GM12892 (cell line): ENCODE measurements around the gene PRSS57.

Source experiments
- DNase-seq: peaks from one replicate; pipeline ENCODE4 v3.0.0; 2011; ENCODE audit not compliant: insufficient read length
- FAIRE-seq: peaks from 2 replicates; lab custom pipeline; 2011; peaks lifted over from hg19 to GRCh38; lab: Jason Lieb, UNC
- POLR2A ChIP-seq: IDR thresholded peaks from 2 replicates; pipeline ENCODE4 v1.6.1; 2011; ENCODE audit warnings: low read depth, low read length, control low read depth
- POLR2AphosphoS5 ChIP-seq: IDR thresholded peaks from 2 replicates; pipeline ENCODE4 v1.6.1; 2011; ENCODE audit warnings: low read depth, low read length, control low read depth
- TAF1 ChIP-seq: IDR thresholded peaks from 2 replicates; pipeline ENCODE4 v1.6.1; 2011; ENCODE audit warnings: low read depth, mild to moderate bottlenecking, control low read depth, low read length, borderline replicate concordance

PRSS57 gene

DNA sequence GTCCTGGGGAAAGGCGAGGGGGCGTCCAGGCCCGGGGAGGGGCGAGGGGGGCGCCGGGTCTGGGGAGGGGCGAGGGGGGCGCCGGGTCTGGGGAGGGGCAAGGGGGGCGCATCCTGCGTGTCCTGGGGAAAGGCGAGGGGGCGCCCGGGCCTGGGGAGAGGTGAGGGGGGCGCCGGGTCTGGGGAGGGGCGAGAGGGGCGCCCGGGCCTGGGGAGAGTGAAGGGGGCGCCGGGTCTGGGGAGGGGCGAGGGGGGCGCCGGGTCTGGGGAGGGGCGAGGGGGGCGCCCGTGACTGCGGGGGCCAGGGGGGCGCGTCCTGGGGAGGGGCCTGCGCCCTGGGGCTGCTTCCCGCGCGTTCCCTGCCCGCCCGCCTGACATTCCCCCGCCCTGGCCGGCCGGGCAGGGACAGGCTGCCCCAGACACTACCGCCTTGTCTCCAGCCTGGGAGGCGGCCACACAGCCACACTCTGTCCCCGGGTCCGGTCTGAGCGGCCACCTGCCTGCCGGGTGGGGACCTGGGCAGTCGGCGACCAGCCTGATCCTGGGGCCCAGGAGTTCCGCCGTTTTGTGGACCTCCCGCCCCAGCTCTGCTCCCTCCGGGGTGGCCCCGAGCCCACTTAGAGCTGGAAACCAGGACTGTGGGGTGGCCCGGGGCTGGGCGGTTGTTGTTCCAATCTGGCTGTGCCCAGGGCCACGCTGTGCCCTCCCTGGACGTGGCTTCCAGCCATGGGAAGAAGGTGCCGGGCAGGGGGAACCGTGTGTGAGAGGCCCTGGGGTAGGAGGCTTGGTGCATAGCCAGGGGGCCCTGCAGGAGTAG, 25.3 kb upstream of the PRSS57 start:
- no peak for FAIRE-seq
- no peak for DNase-seq

DNA sequence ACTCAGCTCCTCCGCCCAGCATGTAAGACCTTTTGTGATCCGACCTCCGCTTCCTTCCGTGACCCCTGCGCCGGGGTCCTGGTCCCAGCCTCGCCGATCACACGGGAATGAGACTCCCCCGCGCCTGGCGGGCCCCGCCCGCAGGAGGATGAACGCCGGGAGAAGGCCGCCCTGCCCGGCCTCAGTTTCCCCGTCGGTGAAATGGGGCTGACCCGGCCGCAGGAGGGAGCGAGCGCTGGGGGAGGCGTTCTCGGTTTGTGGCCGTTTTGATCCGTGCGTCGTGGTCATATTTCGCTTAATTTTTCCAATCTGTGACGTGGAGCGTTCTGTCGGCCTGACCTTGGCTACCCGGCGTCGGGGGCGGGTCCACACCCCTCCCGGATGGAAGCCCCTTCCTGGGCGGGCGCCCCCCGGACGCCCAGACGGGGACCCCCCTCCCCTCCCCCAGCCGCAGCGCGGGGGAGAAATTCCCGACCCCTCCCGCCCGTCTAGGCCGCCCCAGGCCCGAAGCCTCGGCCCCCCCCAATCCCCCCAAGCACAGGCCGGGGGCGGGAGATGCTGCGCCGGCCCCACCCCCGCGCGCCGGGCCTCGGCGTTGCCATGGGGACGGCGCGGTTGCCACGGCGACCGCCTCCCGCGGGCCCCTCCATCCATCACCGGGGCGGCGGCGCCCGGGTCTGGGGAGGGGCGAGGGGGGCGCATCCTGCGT, 24.5 kb upstream of the PRSS57 start:
- FAIRE-seq (no peak), DNase-seq (no peak)
- TF ChIP-seq POLR2AphosphoS5, result no peak
- TF ChIP-seq POLR2A, result no peak
- no peak for TF ChIP-seq TAF1

More for the DNA sequence above, 25.3 kb upstream of the PRSS57 start:
- TF ChIP-seq POLR2AphosphoS5 (no peak), POLR2A (no peak), TAF1 (no peak)

DNA sequence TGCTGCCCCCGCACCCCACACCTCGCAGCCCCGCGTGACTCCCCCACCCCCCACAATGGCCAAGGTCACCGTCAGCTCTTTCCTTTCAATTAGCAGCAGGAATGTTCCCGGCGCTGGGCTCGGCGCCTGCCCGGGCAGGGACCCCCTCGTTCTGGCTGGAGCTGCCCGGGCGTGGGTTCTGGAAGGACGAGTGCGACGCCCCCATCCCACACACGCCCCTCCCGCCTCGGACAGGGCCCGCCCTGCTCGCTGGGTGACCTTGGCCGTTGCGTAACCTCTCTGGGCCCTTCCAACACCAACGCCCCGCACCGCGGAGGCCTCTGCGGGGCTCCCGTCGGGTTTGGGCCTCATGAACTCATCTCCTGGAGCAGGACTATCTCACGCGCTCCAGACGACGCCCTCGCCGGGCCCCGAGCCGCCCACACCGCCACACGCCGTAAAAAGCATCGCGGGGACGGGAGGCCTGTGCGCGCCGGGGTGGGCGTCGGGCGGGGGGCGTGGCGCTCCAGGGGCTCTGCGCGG, 23.8 kb upstream of the PRSS57 start:
- DNase-seq (no peak), FAIRE-seq (no peak)
- TF ChIP-seq POLR2AphosphoS5 (no peak), POLR2A (no peak), TAF1 (no peak)

DNA sequence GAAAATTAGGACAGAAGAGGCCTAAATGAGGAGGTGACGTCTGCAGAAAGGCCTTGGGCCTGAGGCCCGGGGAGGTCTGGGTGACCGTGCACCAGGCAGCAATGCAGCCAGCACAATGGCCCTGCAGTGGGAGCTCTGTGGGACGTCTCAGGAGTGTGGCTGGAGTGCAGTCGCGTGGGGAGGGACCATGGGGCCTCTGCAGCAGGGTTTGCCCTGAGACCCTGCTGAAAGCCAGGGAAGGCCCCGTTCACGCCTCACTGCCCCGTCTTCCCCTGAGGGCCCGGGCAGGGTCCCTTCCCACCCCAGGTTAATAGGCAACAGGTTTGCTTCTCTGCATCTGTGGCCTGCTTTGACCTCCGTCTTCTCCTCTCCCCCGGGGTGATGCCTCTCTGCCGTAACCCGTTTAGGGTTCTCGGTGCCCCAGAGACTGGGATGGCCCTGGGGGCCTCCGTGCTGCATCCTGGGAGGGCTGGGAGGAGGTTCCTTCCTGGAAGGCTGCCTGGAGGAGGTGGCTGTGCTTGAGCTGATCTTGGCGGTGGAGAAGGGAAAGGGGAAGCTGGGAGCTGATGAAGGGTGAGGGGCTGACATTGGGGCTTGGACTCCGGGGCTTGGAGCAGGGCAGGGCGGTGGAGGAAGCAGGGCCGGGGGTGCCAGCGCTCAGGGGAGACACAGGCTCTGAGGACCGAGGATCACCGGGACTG, 23.1 kb upstream of the PRSS57 start:
- no peak for DNase-seq
- no peak for FAIRE-seq
- TF ChIP-seq POLR2AphosphoS5, result no peak
- TF ChIP-seq POLR2A, result no peak
- TF ChIP-seq TAF1, result no peak

DNA sequence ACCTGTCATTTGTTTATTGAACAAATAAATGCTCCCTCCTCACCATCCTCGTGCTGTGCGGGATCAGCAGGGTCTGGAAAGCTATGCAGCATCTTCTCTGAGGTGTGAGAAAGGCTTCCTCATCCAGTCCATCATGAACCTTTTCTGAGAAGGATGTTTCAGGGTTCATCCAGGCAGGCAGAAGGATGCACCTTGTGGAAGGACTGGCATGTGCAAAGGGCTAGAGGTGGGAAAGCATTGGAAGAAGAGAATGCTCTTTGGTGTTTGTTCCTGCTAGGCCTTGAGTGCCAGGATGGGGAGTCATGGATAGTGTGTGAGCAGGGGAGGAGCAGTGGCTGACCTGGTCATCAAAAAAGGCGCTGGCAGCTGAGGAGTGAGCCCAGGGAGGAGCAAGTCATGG, 20.1 kb upstream of the PRSS57 start:
- TF ChIP-seq POLR2A, result no peak
- TF ChIP-seq POLR2AphosphoS5, result no peak
- TF ChIP-seq TAF1, result no peak
- FAIRE-seq (no peak), DNase-seq (no peak)

DNA sequence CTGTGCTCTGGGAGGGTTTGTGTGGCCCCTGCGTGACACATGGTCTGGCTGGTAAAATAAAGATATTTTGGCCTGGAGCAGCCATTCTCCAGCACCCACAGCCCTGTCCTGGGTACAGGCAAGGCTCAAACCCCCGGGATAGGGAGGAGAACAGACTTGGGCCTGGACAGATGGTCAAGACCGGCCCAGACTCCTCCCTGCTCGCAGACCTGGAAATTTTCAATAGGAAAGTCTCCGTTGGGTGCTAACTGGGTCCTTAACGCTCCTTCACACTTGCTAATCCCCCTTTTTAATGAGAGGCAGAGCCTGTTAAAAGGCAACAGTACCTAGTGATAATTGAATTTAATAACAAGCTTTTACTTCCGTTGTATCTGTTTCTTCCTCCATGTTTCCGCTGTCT, 16.0 kb upstream of the PRSS57 start:
- no peak for DNase-seq
- no peak for FAIRE-seq
- TF ChIP-seq POLR2AphosphoS5 (no peak), TAF1 (no peak), POLR2A (no peak)

DNA sequence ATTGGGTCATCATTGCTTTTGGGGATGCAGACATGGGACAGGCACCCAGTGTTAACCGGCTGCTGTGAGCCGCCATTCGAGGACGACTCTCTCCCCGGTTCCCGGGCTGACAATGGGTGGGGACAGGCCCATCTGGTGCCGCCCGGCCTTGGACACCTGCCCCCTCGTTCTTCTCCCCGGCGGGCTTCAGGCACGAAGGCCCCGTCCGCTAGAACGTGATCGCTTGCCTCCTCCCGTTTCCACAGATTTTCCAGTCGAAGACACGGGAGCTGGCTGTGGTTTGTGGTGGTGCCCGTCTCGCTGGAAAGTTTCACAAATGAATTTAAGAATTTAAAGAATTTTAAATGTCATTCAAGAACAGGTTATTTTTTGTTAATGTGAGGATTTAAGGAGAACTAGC, 15.5 kb upstream of the PRSS57 start:
- FAIRE-seq, result no peak
- TF ChIP-seq POLR2A (no peak), POLR2AphosphoS5 (no peak), TAF1 (no peak)
- DNase-seq, result no peak

DNA sequence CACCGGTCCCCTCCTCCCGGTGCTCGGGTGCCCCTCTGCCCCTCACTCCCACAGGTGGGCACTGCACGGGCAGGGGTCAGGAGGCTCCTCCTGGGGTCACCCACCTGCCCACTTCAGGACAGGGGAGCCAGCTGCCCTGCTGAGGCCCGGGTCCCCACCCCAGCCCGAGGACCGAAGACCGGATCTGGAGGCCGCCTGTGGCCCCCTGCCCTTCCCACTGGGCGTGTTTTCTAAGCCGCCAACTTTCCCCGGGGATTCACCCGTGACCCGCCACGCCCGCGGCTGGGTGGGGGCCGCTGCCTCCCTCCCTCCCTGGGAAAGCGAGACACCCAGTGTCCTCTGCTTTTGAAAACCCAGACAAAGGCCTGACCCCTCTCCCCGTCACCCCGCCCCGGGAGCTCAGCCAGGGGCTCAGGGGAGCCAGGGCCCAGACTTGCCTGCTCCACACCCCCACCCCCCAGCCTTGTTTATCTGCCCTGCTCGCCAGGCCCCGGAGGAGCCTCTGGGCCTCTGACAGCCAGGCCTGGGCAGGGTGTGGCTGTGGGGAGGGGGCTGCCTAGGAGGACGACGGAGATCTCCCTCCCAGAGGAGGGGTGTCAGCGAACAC, 14.8 kb upstream of the PRSS57 start:
- TF ChIP-seq POLR2AphosphoS5, result no peak
- TF ChIP-seq POLR2A, result no peak
- no peak for TF ChIP-seq TAF1
- DNase-seq, result no peak
- no peak for FAIRE-seq

DNA sequence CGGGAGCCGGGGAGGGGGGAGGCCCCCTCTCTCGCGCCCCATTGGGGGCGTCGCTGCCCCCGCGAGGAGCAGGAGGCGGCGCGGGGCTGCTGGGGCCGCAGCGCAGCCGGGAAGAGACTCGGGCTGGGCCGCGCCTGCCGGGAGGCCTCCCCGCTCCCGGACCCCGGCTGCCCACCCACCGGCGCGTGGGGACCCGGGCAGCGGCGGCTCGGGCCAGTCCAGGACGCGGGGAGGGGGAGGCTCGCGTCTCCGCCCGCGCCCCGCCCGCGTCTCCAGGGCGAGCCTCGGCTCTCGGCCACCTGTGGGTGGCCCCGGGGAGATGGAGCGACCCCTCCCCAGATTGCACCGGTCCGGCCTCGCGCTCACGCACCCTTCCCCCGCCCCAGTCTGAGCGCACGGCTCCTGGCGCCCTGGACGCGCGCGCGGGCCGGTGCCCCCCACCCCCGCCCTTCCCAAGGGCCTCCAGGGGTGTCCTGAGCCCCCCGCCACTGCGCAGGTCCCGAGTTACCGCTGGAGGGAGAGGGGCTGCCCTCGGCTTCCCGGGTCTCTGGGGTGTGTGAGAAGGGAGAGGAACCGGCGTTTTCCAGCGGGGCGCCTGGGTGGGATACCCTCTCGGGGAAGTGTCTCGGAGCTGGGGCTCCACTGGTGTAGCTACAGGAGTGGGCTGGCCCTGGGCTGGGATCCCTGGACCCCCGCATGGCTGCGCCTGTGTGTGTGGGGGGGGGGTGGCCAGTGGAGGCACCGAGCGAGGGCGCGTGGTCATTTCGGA, 14.1 kb upstream of the PRSS57 start:
- TF ChIP-seq TAF1 (no peak), POLR2AphosphoS5 (no peak), POLR2A (no peak)
- DNase-seq, result no peak
- FAIRE-seq, result no peak

DNA sequence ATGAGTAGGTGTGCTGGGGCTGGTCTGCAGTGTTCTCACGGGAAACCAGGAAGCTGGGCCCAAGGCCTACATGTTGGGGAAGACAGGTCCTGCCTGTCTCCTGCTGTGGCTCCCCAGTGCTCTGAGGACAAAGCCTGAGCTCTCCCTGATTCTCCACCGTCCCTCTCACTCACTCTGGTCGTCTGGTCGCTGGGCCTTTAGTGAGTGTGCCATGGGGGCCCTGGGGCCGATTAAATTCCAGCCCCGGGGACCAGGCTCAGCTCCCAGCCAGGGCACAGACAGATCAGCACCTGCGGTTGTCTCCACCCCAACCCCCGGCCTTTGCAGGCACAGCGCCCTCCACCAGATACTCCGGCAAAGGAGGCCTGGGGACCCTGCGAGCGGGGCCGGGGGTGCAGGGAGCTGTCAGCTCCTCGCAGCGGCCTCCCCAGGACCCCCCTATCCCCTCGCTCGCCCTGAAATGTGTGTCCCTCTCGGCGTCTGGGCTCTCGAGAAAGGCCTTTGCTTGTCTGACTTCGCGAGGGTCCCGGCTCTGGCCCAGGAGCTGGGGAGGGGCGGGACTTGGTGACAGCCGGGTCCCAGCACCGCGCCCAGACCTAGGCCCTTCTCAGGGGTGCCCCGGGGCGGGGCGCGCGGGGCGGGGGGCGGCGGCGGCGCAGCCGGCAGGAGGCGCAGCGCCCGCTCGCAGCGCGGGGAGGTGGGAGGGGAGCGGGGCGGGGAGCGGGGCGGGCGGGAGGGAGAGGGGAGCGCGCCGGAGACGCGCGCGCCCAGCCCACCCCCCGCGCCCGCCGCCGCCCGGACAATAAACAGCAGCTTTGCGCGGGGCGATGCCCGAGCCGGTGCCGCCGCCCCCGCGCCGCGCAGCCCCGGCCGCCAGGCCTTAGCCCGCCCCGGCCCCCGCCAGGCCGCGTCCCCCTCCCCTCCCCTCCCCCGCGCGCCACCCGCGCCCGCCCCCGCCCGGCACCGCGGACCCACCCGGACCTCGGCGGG, 13.2 kb upstream of the PRSS57 start, which contains the start of gene PALM:
Gene PALM, plus strand, starts transcription at position 782 of the 990 bp plus-strand sequence. CDS start 212 bp downstream, outside the sequence.
- TF ChIP-seq TAF1 (no peak), POLR2A (no peak), POLR2AphosphoS5 (no peak)
- FAIRE-seq, result no peak
- no peak for DNase-seq
